ENCODE measurements around the gene COL18A1.

GRCh38 chr21:45474323-45474950 lies 69.5 kb downstream of the COL18A1 start:
- TF ChIP-seq CTCF (IDR thresholded peaks at IDR 0.05) (no peak), POLR2A (IDR thresholded peaks at IDR 0.05) (no peak)
